ENCODE results near the gene TLE4. TPM values are rescaled to one million over a fixed set of nuclear protein-coding genes. Genes with fewer than 3 reads are reported as not detected.

TLE4 gene
- total RNA-seq, 2 donors from 2014 or later = 19.5 to 20.9 TPM

DNA sequence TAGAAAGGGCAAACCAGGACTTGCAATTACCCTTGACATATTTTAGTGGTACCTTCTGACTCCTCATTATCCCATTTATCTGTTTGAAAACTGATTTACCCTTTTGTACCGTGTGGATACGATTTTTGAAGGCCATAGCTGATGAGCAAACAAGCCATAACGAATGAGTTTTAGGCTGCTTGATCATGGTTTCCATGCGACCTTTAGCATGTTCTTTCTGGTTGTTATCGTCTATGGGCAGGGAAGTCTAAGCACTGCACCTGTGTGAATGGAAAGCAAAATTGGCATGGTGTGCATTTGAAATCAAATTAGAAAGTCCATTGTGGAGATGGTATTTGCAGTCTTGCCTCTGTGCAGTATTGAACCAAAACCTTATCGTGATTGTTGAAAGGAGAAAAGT is 127.7 kb downstream of the TLE4 start:
- peaks cover under 1% of the 10 kb centered on the region in 2 donors for H3K36me3 Mint-ChIP-seq
- ATAC-seq (no peak), DNase-seq (ENCODE audit: low spot score in 2 of 2) (no peak)
- peaks cover 0 to 5% of the 10 kb centered on the region in 2 donors for H3K9me3 Mint-ChIP-seq
- peak overlapping the region in 1 of 2 donors; percentile 53 for H3K27ac Mint-ChIP-seq

DNA sequence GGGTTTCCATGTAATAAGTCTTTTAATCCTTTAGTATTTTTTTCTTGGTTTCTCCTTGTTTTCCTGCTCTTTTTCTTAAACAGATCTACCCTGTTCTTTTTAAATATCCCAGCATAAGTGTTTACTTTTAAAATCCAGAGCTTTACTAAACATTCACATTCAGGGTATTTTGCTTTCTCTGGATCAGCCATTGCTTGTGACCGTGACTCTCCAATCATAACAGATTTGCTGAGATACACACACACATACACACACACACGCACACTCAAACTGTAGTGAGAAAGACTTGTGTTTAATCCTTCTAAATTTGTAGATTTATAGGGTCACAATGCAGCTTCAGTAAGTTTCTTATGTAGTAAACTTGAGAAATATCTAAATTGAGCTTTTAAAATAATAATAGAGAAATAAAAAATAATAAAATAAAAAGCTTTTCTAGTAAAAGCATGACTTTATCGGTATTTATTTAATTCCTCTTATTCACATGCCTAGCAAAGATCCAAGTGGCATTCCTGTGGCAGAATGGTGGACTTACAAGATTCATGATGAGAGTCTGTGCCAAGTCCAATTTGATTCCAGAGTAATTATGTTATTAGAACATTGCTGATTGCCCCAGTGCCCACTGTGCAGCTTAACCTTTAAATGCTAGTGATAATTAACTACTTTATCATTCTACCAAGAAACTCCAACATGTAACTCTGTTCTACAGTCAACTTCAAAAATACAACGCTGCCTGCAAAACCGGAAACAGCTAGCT is 129.0 kb downstream of the TLE4 start:
- DNase-seq (ENCODE audit: low spot score in 2 of 2) = no peak
- no peak for ATAC-seq
- Mint-ChIP-seq H3K9me3 (no peaks in the 10 kb centered on the region), H3K27ac (no peak overlapping the region), H3K36me3 (peaks cover 12 to 14% of the 10 kb centered on the region in 2 donors)

DNA sequence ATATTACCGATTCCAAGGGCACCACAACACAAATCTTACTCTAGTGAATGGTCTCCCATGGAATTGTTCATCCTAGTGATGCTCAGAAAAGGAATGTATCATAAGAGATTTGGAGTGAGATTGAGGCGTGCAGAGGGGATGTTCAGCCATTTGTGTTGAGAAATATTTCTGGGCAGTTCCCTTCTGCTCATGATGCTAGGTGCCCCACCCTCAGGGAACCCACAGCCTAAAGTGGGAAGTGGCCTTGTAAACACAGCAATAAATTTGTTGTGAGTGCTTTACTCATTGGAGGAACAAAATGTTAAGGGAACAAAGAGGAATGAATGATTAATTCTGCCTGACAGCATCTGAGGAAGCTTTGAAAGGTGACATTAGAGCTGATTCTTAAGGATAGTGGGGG is 129.9 kb downstream of the TLE4 start:
- peaks cover 12 to 15% of the 10 kb centered on the region in 2 donors for H3K36me3 Mint-ChIP-seq
- no peaks in the 10 kb centered on the region for H3K9me3 Mint-ChIP-seq
- DNase-seq (ENCODE audit: low spot score in 2 of 2) = no peak
- no peak for ATAC-seq
- H3K27ac Mint-ChIP-seq = peak overlapping the region in 1 of 2 donors; percentile 27

DNA sequence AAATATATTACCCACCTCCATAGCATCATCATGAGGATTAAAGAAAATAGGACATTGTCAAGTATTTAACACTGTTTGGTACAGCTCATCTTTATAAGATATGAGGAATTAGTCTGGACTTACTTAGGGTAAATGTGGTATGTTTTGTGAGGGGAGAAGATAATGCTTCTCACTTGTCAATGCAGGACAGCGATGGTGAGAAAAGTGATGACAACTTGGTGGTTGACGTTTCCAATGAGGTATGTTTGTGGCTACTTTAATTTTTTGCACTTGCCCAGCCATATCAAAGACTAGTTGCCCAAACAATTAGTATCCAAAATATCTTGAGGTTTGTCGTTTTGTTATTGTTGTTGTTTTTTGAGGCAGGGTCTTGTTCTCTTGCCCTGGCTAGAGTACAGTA is 133.9 kb downstream of the TLE4 start:
- Mint-ChIP-seq H3K27ac (no peak overlapping the region), H3K36me3 (peaks cover 12 to 28% of the 10 kb centered on the region in 2 donors), H3K9me3 (no peaks in the 10 kb centered on the region)
- ATAC-seq (no peak), DNase-seq (ENCODE audit: low spot score in 2 of 2) (no peak)

- Mint-ChIP-seq H3K9me3 (no peaks in the 10 kb centered on the region), H3K27ac (peak overlapping the region in 1 of 2 donors; percentile 70), H3K36me3 (peaks cover 12 to 33% of the 10 kb centered on the region in 2 donors)
- DNase-seq (ENCODE audit: low spot score in 2 of 2) (no peak), ATAC-seq (no peak)
These were observed 134.7 kb downstream of the TLE4 start for GRCh38 chr9:79706512-79706911.

DNA sequence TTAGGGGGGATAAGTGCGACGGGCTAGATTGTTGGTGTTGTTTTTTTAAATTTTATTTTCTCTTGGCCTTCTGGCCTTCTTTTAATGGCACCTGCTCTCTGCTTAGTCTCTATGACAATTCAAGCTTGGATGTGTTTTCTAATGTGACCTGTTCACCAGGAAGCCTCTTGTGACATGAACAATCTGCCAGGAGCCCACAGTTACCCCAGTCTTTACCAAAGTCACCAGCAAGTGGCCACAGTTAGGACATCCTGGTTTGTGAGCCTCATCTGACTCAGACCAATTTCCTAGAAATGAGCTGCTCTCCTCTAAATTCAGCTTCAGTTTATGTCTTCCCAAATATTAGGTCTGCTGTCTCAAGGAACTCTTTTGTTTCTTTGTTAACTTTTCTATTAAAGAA is 135.8 kb downstream of the TLE4 start:
- H3K9me3 Mint-ChIP-seq = no peaks in the 10 kb centered on the region
- H3K27ac Mint-ChIP-seq = peak overlapping the region; percentile 39 to 45
- DNase-seq (ENCODE audit: low spot score in 2 of 2) (no peak), ATAC-seq (no peak)
- H3K36me3 Mint-ChIP-seq = peaks cover 12 to 33% of the 10 kb centered on the region in 2 donors

DNA sequence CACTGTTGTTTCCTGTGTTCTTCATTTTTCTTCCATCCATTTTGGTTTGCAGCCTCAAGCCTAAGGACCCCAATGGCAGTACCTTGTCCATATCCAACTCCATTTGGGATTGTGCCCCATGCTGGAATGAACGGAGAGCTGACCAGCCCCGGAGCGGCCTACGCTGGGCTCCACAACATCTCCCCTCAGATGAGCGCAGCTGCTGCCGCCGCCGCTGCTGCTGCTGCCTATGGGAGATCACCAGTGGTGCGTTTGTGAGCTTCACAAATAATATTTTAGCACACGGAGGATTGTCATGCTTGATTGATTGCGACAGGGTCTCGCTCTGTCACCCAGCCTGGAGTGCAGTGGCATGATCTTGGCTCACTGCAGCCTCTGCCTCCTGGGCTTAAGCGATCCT is 136.8 kb downstream of the TLE4 start:
- H3K36me3 Mint-ChIP-seq = peaks cover 12 to 37% of the 10 kb centered on the region in 2 donors
- H3K27ac Mint-ChIP-seq = no peak overlapping the region
- H3K9me3 Mint-ChIP-seq = no peaks in the 10 kb centered on the region
- no peak for ATAC-seq
- no peak for DNase-seq (ENCODE audit: low spot score in 2 of 2)

- Mint-ChIP-seq H3K36me3 (peaks cover 6 to 39% of the 10 kb centered on the region in 2 donors), H3K27ac (no peak overlapping the region), H3K9me3 (peaks cover 0 to 4% of the 10 kb centered on the region in 2 donors)
- DNase-seq (ENCODE audit: low spot score in 2 of 2) (no peak), ATAC-seq (no peak)
These were observed 138.2 kb downstream of the TLE4 start for GRCh38 chr9:79709743-79710674.

- DNase-seq (ENCODE audit: low spot score in 2 of 2) = no peak
- H3K9me3 Mint-ChIP-seq = peaks cover 0 to 4% of the 10 kb centered on the region in 2 donors
- peaks cover 0 to 30% of the 10 kb centered on the region in 2 donors for H3K36me3 Mint-ChIP-seq
- H3K27ac Mint-ChIP-seq = no peak overlapping the region
- ATAC-seq = no peak
These were observed 140.1 kb downstream of the TLE4 start for GRCh38 chr9:79711874-79712273.

DNA sequence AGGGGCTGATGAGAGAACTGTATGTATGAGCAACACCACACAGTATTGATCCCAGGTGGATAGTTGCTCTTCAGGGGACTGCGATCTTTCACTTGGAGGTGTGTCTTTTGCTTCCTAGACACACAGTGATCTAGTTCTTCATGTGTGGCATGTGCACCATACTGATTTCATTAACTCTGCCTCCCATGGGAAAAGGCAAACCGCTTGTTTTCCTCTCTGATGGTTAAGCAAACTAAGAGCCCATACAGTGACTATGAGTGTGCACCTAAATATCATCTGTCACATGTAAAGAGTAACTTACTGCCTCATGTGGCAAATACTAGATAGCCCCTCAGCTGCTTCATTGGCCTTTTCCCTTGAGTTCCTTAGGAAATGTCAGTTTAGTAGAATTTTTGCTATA is 147.3 kb downstream of the TLE4 start:
- Mint-ChIP-seq H3K9me3 (peaks cover 0 to 4% of the 10 kb centered on the region in 2 donors), H3K27ac (no peak overlapping the region), H3K36me3 (peaks cover 8 to 37% of the 10 kb centered on the region in 2 donors)
- DNase-seq (ENCODE audit: low spot score in 2 of 2) (no peak), ATAC-seq (no peak)

- Mint-ChIP-seq H3K27ac (no peak overlapping the region), H3K9me3 (no peaks in the 10 kb centered on the region), H3K36me3 (peaks cover 8 to 33% of the 10 kb centered on the region in 2 donors)
- ATAC-seq = no peak
- DNase-seq (ENCODE audit: low spot score in 2 of 2) = no peak
These were observed 148.2 kb downstream of the TLE4 start for GRCh38 chr9:79719989-79720388.

GRCh38 chr9:79731171-79731890 is 159.6 kb downstream of the TLE4 start:
- peak; percentile 26 to 88 for ATAC-seq
- H3K36me3 Mint-ChIP-seq = peaks cover 16 to 23% of the 10 kb centered on the region in 2 donors

DNA sequence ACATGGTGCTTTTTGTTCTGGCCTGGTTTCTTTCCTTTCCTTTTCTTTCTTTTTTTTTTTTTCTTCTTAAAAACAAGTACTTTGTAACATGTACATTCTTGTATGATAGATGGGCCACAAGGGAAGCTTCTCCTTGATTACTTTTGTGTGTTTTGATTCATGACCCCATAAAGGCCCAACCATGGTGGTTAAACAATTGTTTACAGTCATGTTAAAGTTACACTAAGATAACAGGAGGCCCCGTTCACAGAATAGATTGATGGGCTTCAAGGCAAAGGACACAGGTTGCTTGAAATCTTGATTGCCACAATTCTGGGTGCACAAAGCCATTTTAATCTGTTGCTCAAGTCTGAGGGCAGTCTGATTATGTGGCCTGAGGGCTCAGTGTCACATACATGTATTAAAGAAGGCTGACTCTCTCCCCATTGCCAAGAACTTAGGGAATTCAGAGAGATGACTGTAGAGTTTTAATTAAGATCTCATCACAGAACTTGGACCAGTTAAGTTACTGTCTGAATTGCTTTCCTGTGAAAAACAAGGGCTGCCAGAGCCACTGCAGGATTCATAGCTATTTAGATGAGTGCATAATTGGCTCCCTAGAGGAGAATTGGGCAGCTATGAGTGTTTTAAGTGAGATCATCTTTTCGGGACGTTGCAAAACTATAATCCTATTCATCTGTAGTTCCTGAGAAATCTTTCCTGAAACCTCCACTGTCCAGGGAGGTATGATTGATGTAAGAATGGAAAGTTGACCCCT is 163.4 kb downstream of the TLE4 start:
- no peak for DNase-seq (ENCODE audit: low spot score in 2 of 2)
- no peak for ATAC-seq
- peaks cover 9 to 17% of the 10 kb centered on the region in 2 donors for H3K36me3 Mint-ChIP-seq
- H3K27ac Mint-ChIP-seq = no peak overlapping the region
- peaks cover 14 to 22% of the 10 kb centered on the region in 2 donors for H3K9me3 Mint-ChIP-seq

More at GRCh38 chr9:79731171-79731890, 159.6 kb downstream of the TLE4 start:
- peaks cover 14 to 22% of the 10 kb centered on the region in 2 donors for H3K9me3 Mint-ChIP-seq
- no peak for DNase-seq (ENCODE audit: low spot score in 2 of 2)
- H3K27ac Mint-ChIP-seq = no peak overlapping the region

DNA sequence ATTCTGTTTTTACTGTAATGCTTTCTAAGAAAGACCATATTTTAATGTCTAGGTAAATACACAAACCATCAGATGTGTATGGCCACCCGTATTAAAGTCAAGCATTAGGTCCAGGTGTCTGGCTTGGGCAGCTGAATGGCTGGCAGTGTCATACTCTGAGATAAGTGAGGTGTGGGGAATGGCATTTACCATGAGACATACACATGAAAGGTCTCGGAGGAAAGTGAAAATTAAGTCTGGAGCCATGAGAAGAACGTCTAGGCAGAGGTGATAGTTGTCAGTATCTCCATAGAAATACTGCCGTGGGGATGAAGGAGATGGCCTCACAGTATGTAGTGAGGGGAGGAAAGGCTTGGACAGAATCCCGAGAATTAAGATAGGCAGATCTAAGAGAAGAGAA is 164.3 kb downstream of the TLE4 start:
- Mint-ChIP-seq H3K9me3 (peaks cover 14 to 22% of the 10 kb centered on the region in 2 donors), H3K36me3 (peaks cover 9 to 17% of the 10 kb centered on the region in 2 donors), H3K27ac (peak overlapping the region in 1 of 2 donors; percentile 30)
- no peak for DNase-seq (ENCODE audit: low spot score in 2 of 2)
- no peak for ATAC-seq

GRCh38 chr9:79741381-79741780 is 169.6 kb downstream of the TLE4 start:
- H3K9me3 Mint-ChIP-seq = no peaks in the 10 kb centered on the region
- no peaks in the 10 kb centered on the region for H3K36me3 Mint-ChIP-seq
- ATAC-seq (no peak), DNase-seq (ENCODE audit: low spot score in 2 of 2) (no peak)
- no peak overlapping the region for H3K27ac Mint-ChIP-seq

GRCh38 chr9:79742110-79742721 is 170.5 kb downstream of the TLE4 start:
- no peak for DNase-seq (ENCODE audit: low spot score in 2 of 2)
- ATAC-seq = no peak
- no peaks in the 10 kb centered on the region for H3K36me3 Mint-ChIP-seq
- H3K27ac Mint-ChIP-seq = no peak overlapping the region
- no peaks in the 10 kb centered on the region for H3K9me3 Mint-ChIP-seq

All from activated naive CD4-positive, alpha-beta T cell treated with anti-CD3 and anti-CD28 coated beads, Interleukin-2, amount 50 U/mL, for 72 hours (primary cell).